ENCODE measurements around the gene COPG2. TPM values are rescaled to one million over a fixed set of nuclear protein-coding genes. Genes with fewer than 3 reads are reported as not detected.
A peak's percentile ranks its signal among the peaks of the same experiment; 100 is the strongest.

COPG2 gene
- total and polyA plus RNA-seq, 2 experiments from 2014 or later, result 4.9 to 66.3 TPM

GRCh38 chr7:130463553-130464434, 204.8 kb downstream of the COPG2 start (continued):
- TF ChIP-seq, protein P1, sequence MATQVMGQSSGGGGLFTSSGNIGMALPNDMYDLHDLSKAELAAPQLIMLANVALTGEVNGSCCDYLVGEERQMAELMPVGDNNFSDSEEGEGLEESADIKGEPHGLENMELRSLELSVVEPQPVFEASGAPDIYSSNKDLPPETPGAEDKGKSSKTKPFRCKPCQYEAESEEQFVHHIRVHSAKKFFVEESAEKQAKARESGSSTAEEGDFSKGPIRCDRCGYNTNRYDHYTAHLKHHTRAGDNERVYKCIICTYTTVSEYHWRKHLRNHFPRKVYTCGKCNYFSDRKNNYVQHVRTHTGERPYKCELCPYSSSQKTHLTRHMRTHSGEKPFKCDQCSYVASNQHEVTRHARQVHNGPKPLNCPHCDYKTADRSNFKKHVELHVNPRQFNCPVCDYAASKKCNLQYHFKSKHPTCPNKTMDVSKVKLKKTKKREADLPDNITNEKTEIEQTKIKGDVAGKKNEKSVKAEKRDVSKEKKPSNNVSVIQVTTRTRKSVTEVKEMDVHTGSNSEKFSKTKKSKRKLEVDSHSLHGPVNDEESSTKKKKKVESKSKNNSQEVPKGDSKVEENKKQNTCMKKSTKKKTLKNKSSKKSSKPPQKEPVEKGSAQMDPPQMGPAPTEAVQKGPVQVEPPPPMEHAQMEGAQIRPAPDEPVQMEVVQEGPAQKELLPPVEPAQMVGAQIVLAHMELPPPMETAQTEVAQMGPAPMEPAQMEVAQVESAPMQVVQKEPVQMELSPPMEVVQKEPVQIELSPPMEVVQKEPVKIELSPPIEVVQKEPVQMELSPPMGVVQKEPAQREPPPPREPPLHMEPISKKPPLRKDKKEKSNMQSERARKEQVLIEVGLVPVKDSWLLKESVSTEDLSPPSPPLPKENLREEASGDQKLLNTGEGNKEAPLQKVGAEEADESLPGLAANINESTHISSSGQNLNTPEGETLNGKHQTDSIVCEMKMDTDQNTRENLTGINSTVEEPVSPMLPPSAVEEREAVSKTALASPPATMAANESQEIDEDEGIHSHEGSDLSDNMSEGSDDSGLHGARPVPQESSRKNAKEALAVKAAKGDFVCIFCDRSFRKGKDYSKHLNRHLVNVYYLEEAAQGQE (IDR thresholded peaks at IDR 0.05; ENCODE audit: unreplicated experiment), result no peak
- TF ChIP-seq CREB1 (CRISPR knock-in tag; IDR thresholded peaks at IDR 0.05; ENCODE audit: low read depth), result no peak
- no peak for TF ChIP-seq EZH2phosphoT487 (IDR thresholded peaks at IDR 0.05; ENCODE audit: unreplicated experiment)
- TF ChIP-seq ZNF331 (CRISPR knock-in tag; IDR thresholded peaks at IDR 0.05; ENCODE audit: low read depth), result no peak

GRCh38 chr7:130461272-130461671, 207.3 kb downstream of the COPG2 start:
- Histone ChIP-seq H3K4me3 (no peak overlapping the region), H3K4me2 (no peak overlapping the region), H3K27ac (ENCODE audit: low read depth) (no peak overlapping the region), H3K4me1 (ENCODE audit: insufficient read depth) (no peaks in the 10 kb centered on the region), H2AFZ (peak overlapping the region; percentile 84; the same call in 1 of the 2 replicates), H3K9me2 (ENCODE audit: insufficient read depth) (no peaks in the 10 kb centered on the region), H3K79me2 (replicated peaks; ENCODE audit: insufficient read depth) (no peaks in the 10 kb centered on the region), H4K20me1 (replicated peaks; ENCODE audit: insufficient read depth) (no peaks in the 10 kb centered on the region), H3F3A (replicated peaks; ENCODE audit: low read depth) (no peaks in the 10 kb centered on the region), H3K36me3 (ENCODE audit: insufficient read depth) (no peaks in the 10 kb centered on the region), H3K27me3 (ENCODE audit: insufficient read depth) (no peaks in the 10 kb centered on the region)
- H3K27ac Mint-ChIP-seq, result no peak overlapping the region
- no peak overlapping the region for H3K4me3 Mint-ChIP-seq
- peaks cover 19% of the 10 kb centered on the region for H3K9me3 Mint-ChIP-seq
- ATAC-seq (no peak), DNase-seq (ENCODE audit: low spot score) (no peak)
- H3K4me1 Mint-ChIP-seq, result no peaks in the 10 kb centered on the region
- TF ChIP-seq ZNF331 (CRISPR knock-in tag; IDR thresholded peaks at IDR 0.05; ENCODE audit: low read depth) (no peak), NANOG (IDR thresholded peaks at IDR 0.05; ENCODE audit: borderline replicate concordance) (no peak), EZH2phosphoT487 (IDR thresholded peaks at IDR 0.05; ENCODE audit: unreplicated experiment) (no peak)
- H3K27me3 Mint-ChIP-seq (ENCODE audit: insufficient read depth, low read depth, poor library complexity), result no peaks in the 10 kb centered on the region
- peaks cover 8% of the 10 kb centered on the region; the same call in 2 of the 3 replicates for H3K36me3 Mint-ChIP-seq (ENCODE audit: low read depth)

GRCh38 chr7:130458257-130458656, 210.3 kb downstream of the COPG2 start:
- H2AFZ ChIP-seq, result no peak overlapping the region
- peaks cover 19% of the 10 kb centered on the region for H3K9me3 Mint-ChIP-seq
- no peak overlapping the region for H3K27ac Mint-ChIP-seq
- no peak overlapping the region for H3K27ac ChIP-seq (ENCODE audit: low read depth)
- no peaks in the 10 kb centered on the region for H4K20me1 ChIP-seq (replicated peaks; ENCODE audit: insufficient read depth)
- no peaks in the 10 kb centered on the region for H3F3A ChIP-seq (replicated peaks; ENCODE audit: low read depth)
- no peaks in the 10 kb centered on the region for H3K9me2 ChIP-seq (ENCODE audit: insufficient read depth)
- no peaks in the 10 kb centered on the region for H3K4me1 ChIP-seq (ENCODE audit: insufficient read depth)
- DNase-seq (ENCODE audit: low spot score) (no peak), ATAC-seq (no peak)
- H3K27me3 ChIP-seq (ENCODE audit: insufficient read depth), result no peaks in the 10 kb centered on the region
- no peaks in the 10 kb centered on the region for H3K36me3 ChIP-seq (ENCODE audit: insufficient read depth)
- H3K4me1 Mint-ChIP-seq, result no peaks in the 10 kb centered on the region
- H3K4me3 Mint-ChIP-seq, result no peak overlapping the region
- no peak overlapping the region for H3K4me3 ChIP-seq
- no peaks in the 10 kb centered on the region for H3K27me3 Mint-ChIP-seq (ENCODE audit: insufficient read depth, low read depth, poor library complexity)
- no peaks in the 10 kb centered on the region for H3K79me2 ChIP-seq (replicated peaks; ENCODE audit: insufficient read depth)
- H3K36me3 Mint-ChIP-seq (ENCODE audit: low read depth), result peaks cover 8% of the 10 kb centered on the region; the same call in 2 of the 3 replicates
- H3K4me2 ChIP-seq, result no peak overlapping the region
- no peak for TF ChIP-seq NANOG (IDR thresholded peaks at IDR 0.05; ENCODE audit: borderline replicate concordance)
- no peak for TF ChIP-seq ZNF462 (CRISPR knock-in tag; IDR thresholded peaks at IDR 0.05)
- no peak for TF ChIP-seq POLR2AphosphoS5 (IDR thresholded peaks at IDR 0.05; ENCODE audit: low read depth)
- no peak for TF ChIP-seq CREB1 (CRISPR knock-in tag; IDR thresholded peaks at IDR 0.05; ENCODE audit: low read depth)
- TF ChIP-seq EZH2 (IDR thresholded peaks at IDR 0.05; ENCODE audit: low read depth, unreplicated experiment), result no peak
- no peak for TF ChIP-seq ZNF331 (CRISPR knock-in tag; IDR thresholded peaks at IDR 0.05; ENCODE audit: low read depth)
